Esophagus muscularis mucosa (tissue), 4 donors: ENCODE data around the gene ULK2. TPM values are rescaled to one million over a fixed set of nuclear protein-coding genes. Genes with fewer than 3 reads are reported as not detected.

Experiments used
- DNase-seq: peaks from one replicate; pipeline ENCODE4 v3.0.0-alpha.2; 2017; ENCODE audit errors: extremely low spot score
- H3K27ac ChIP-seq, 4 donors: fragments of 200-600 bp; sonication (generic); replicated peaks in 1 of 4; 1 replicate in 3 of 4; 2 replicates in 1 of 4; pipeline ENCODE4 v1.5.1; 2016 to 2019; ENCODE audit warnings: mild to moderate bottlenecking in 1 of 4
- H3K27me3 ChIP-seq, 4 donors: fragments of 200-600 bp; sonication (generic); one replicate each; pipeline versions ENCODE4 v1.5.1 to v1.6.0; 2016 to 2019
- H3K36me3 ChIP-seq, 4 donors: fragments of 200-600 bp; sonication (generic); one replicate each; pipeline ENCODE4 v1.5.1; 2016 to 2019
- H3K4me1 ChIP-seq, 4 donors: fragments of 200-600 bp; sonication (generic); one replicate each; pipeline ENCODE4 v1.5.1; 2016 to 2019
- H3K4me3 ChIP-seq, 4 donors: fragments of 200-600 bp; sonication (generic); 1 replicate in 2 of 4; 2 replicates in 2 of 4; pipeline ENCODE4 v1.5.1; 2016 to 2019; ENCODE audit warnings: mild to moderate bottlenecking in 4 of 4, moderate library complexity in 1 of 4
- H3K9me3 ChIP-seq, 4 donors: fragments of 200-600 bp; sonication (generic); 1 replicate in 3 of 4; 2 replicates in 1 of 4; pipeline ENCODE4 v1.5.1; 2016 to 2019
- CTCF ChIP-seq, 3 experiments: fragments of 200-600 bp in 2 of 3; fragments of 450-650 bp in 1 of 3; sonication (generic) in 2 of 3; IDR thresholded peaks; one replicate each; pipeline ENCODE4 v1.5.1; 2017 to 2019; ENCODE audit warnings: antibody characterized with exemption in 3 of 3, mild to moderate bottlenecking in 2 of 3, moderate library complexity in 1 of 3
- EP300 ChIP-seq: sonication (generic); formaldehyde crosslinking; IDR thresholded peaks from one replicate; pipeline ENCODE4 v1.6.1; 2017; ENCODE audit warnings: antibody characterized with exemption
- POLR2A ChIP-seq: fragments of 450-650 bp; IDR thresholded peaks from one replicate; pipeline ENCODE4 v1.6.1; 2017; ENCODE audit warnings: antibody characterized with exemption, moderate library complexity, mild to moderate bottlenecking, low read depth
- POLR2AphosphoS5 ChIP-seq, 2 donors: sonication (generic); formaldehyde crosslinking; IDR thresholded peaks; one replicate each; pipeline ENCODE4 v1.6.1; 2017; ENCODE audit warnings: antibody characterized with exemption in 2 of 2
- WGBS: methylation state at CpG from one replicate; pipeline ENCODE4 v1.1.5; 2018; 5-methylcytosine and 5-hydroxymethylcytosine counted together
- intact Hi-C: fragments of 100-400 bp; cut with DNase I; formaldehyde crosslinking; loops from one replicate; pipeline ENCODE4 v1.15.1; 2023
- total RNA-seq, 4 donors: library from RNA; depleted of rRNA; stranded (reverse); fragments of >200 nt; gene quantifications; one replicate each; pipeline versions ENCODE4 v1.1.0 to v1.2.1, GENCODE V29; 2016

ULK2 gene
- total RNA-seq, 4 donors from 2014 or later: 27.8 to 59.0 (median 43.1) TPM

GRCh38 chr17:19755821-19756510 is 111.8 kb downstream of the ULK2 start:
- TF ChIP-seq EP300 (no peak), CTCF (IDR thresholded peaks at IDR 0.05) (no peak), POLR2AphosphoS5 (IDR thresholded peaks at IDR 0.05) (no peak)
- 91% methylated on average over 9 of the region's 11 CpGs for WGBS
- H3K27me3 ChIP-seq: no peaks in the 10 kb centered on the region
- intact Hi-C loops: no loop called here
- peaks cover 0 to 12% (median 9%) of the 10 kb centered on the region in 4 donors for H3K4me1 ChIP-seq
- H3K27ac ChIP-seq: no peak overlapping the region
- no peaks in the 10 kb centered on the region for H3K36me3 ChIP-seq
- no peak overlapping the region for H3K4me3 ChIP-seq
- no peaks in the 10 kb centered on the region for H3K9me3 ChIP-seq
- DNase-seq: no peak

GRCh38 chr17:19755392-19755791 is 112.3 kb downstream of the ULK2 start:
- DNase-seq: no peak
- Histone ChIP-seq H3K9me3 (no peaks in the 10 kb centered on the region), H3K4me1 (peaks cover 0 to 12% (median 9%) of the 10 kb centered on the region in 4 donors), H3K27me3 (no peaks in the 10 kb centered on the region), H3K36me3 (no peaks in the 10 kb centered on the region), H3K4me3 (no peak overlapping the region), H3K27ac (no peak overlapping the region)
- intact Hi-C loops: no loop called here
- WGBS: 92% methylated on average over 5 of the region's 6 CpGs
- TF ChIP-seq POLR2A: no peak
- TF ChIP-seq CTCF (IDR thresholded peaks at IDR 0.05): no peak

GRCh38 chr17:19753661-19754463 is 113.9 kb downstream of the ULK2 start:
- intact Hi-C loops: loop anchor here (5.0 kb wide), 1 partner anchor 102 kb away; no protein-coding TSS in a partner anchor
- TF ChIP-seq POLR2A: no peak
- no peak for TF ChIP-seq EP300
- TF ChIP-seq CTCF (IDR thresholded peaks at IDR 0.05): peak; percentile 16 to 42 (median 21)
- Histone ChIP-seq H3K4me1 (peaks cover 0 to 12% (median 9%) of the 10 kb centered on the region in 4 donors), H3K9me3 (no peaks in the 10 kb centered on the region), H3K4me3 (no peak overlapping the region), H3K27me3 (peaks cover 0 to 2% (median 0%) of the 10 kb centered on the region in 4 donors), H3K36me3 (no peaks in the 10 kb centered on the region), H3K27ac (peak overlapping the region in 1 of 4 donors; percentile 53)
- DNase-seq: no peak
- 79% methylated on average over 12 of the region's 12 CpGs for WGBS

- no peak for DNase-seq
- Histone ChIP-seq H3K4me1 (peaks cover 0 to 14% (median 10%) of the 10 kb centered on the region in 4 donors), H3K9me3 (no peaks in the 10 kb centered on the region), H3K27ac (peak overlapping the region in 3 of 4 donors; percentile 30 to 54 (median 53)), H3K36me3 (no peaks in the 10 kb centered on the region), H3K4me3 (no peak overlapping the region), H3K27me3 (peaks cover 0 to 9% (median 0%) of the 10 kb centered on the region in 4 donors)
- WGBS: 67% methylated on average over 9 of the region's 12 CpGs
- TF ChIP-seq CTCF (IDR thresholded peaks at IDR 0.05): no peak
- TF ChIP-seq POLR2AphosphoS5 (IDR thresholded peaks at IDR 0.05): peak; percentile 31 to 50
- TF ChIP-seq POLR2A: no peak
- no peak for TF ChIP-seq EP300
- intact Hi-C loops: loop anchor here (5.0 kb wide), 1 partner anchor 101 kb away; no protein-coding TSS in a partner anchor
Observed at GRCh38 chr17:19753051-19753509, 114.7 kb downstream of the ULK2 start.
